GM21526 (cell line): ENCODE measurements around the gene DCUN1D5.

Experiments used
- ATAC-seq: cut with Tn5 transposase; IDR thresholded peaks from one replicate; pipeline ENCODE4 v1.9.1; 2021; ENCODE audit warnings: moderate library complexity; ENCODE audit not compliant: unreplicated experiment, low FRiP score

Gene DCUN1D5

GRCh38 chr11:103061656-103062055 is 30.3 kb downstream of the DCUN1D5 start:
- ATAC-seq = no peak

GRCh38 chr11:103055221-103055890 is 36.6 kb downstream of the DCUN1D5 start:
- ATAC-seq = peak; percentile 66

GRCh38 chr11:103053997-103054396 is 38.0 kb downstream of the DCUN1D5 start:
- ATAC-seq = no peak

- no peak for ATAC-seq
Observed at GRCh38 chr11:103051981-103052380, 40.0 kb downstream of the DCUN1D5 start.

GRCh38 chr11:103051151-103051801 is 40.7 kb downstream of the DCUN1D5 start:
- ATAC-seq = no peak

- no peak for ATAC-seq
Observed at GRCh38 chr11:103050351-103050750, 41.6 kb downstream of the DCUN1D5 start.

- ATAC-seq = no peak
Observed at GRCh38 chr11:103047837-103048236, 44.1 kb downstream of the DCUN1D5 start.

GRCh38 chr11:103043826-103044678 is 47.9 kb downstream of the DCUN1D5 start:
- ATAC-seq = no peak

- no peak for ATAC-seq
Observed at GRCh38 chr11:103042161-103042560, 49.8 kb downstream of the DCUN1D5 start.

GRCh38 chr11:103035791-103036434 is 56.0 kb downstream of the DCUN1D5 start:
- ATAC-seq = peak; percentile 99

GRCh38 chr11:103035216-103035615 is 56.7 kb downstream of the DCUN1D5 start:
- no peak for ATAC-seq

- no peak for ATAC-seq
Observed at GRCh38 chr11:103031834-103032233, 60.1 kb downstream of the DCUN1D5 start.

GRCh38 chr11:103029401-103029800 is 62.6 kb downstream of the DCUN1D5 start:
- ATAC-seq = no peak

GRCh38 chr11:103028304-103029020 is 63.5 kb downstream of the DCUN1D5 start:
- ATAC-seq = peak; percentile 91

- ATAC-seq = no peak
Observed at GRCh38 chr11:103024086-103024485, 67.9 kb downstream of the DCUN1D5 start.

- no peak for ATAC-seq
Observed at GRCh38 chr11:103016031-103016430, 75.9 kb downstream of the DCUN1D5 start.

- ATAC-seq = no peak
Observed at GRCh38 chr11:103013421-103013820, 78.5 kb downstream of the DCUN1D5 start.
